NCI-H524 treated with DMSO at 0.1 percent for 48 hours (cell line): ENCODE results near the gene CPT1B.
"Not testable (repeated sequence)": the region's sequence is repeated elsewhere in the genome, so short reads cannot be mapped to it uniquely, and the experiment has no call there.

Source experiments
- DNase-seq: peaks from one replicate; lab custom pipeline; 2025; lab: John Stamatoyannopoulos, UW

The CPT1B gene

GRCh38 chr22:50545522-50546325 lies 32.5 kb downstream of the CPT1B start, which contains the start of gene KLHDC7B:
Gene KLHDC7B (plus strand): TSS chr22:50545899. CDS start chr22:50546244, 345 bp downstream.
- no peak for DNase-seq

DNA sequence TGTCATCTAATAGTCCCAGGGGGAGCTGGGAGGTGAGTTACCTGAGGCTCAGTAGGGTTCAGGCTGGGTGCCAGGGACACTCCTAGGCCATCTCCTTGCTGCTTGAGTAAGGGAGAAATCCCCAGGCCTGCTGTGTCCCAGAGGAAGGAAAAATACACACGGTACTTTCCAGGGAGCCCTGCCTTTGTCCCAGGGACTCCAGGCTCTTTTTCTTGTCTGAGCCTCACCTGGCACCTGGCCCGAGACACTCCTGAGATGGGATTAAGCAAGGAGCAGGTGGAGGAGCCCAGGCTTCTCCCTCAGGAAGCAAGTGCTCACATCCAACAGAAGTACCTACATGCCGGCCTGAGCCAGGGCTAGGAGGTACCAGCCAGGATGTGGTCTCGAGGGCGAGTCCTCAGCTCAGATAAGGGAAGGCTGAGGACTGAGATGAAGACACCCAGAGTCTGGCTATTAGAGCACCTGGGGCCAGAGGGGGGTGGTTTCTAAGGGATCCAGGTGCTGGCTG lies 33.4 kb downstream of the CPT1B start:
- no peak for DNase-seq

DNA sequence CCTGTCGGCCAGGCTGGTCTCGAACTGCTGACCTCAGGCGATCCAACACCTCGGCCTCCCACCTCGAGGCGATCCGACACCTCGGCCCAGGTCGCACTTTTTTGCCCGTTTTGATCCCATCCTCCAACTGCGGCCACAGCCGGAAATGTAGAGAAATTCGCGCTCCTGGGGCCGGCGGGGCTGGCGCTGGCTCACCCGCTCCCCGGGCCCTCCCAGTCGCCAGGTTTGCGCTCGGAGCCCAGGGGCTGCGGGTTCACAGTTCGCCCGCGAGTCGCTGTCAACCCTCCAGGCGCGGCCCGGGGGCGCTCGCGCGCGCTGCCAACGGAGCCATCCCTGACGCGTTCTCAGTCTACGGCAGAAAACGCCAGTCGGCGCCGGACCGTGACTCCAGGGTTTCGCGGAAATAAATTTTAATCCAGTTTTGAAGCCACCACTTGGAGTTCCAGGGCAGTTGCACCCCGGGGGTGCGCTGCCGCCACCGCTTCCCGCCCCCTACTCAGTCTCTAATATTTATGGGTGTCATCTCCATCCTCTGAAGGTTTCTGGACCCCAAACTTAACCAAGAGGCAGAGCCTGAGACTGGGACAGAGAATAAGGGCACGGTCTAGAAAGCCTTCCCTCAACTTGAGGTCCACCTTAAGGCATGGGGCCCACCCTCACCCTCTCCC lies 34.0 kb downstream of the CPT1B start:
- DNase-seq = no peak

GRCh38 chr22:50542416-50542927 lies 35.8 kb downstream of the CPT1B start:
- DNase-seq = no peak

GRCh38 chr22:50541667-50542026 lies 36.6 kb downstream of the CPT1B start:
- DNase-seq = not testable (repeated sequence)

- no peak for DNase-seq
Observed at GRCh38 chr22:50540381-50540780, 37.8 kb downstream of the CPT1B start.

DNA sequence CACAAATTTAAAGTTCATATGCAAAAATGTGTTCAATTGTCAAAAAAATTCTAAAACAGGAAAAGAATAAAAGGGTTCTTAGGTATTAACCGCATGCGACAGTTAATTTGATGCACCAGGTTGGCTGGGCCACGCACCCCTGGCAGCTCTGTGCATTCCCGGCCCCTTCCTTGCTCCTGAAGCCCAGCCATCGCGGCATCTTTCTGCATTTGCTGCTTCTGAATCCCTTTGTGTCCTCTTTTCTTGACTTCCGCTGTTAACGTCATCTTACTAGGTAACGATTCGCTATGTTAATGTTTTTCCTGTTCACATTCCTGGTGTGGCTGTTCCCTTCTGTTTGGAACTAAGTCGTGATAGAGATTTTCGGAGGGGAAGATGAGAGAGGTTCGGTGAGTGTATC lies 40.5 kb downstream of the CPT1B start:
- DNase-seq = no peak

DNA sequence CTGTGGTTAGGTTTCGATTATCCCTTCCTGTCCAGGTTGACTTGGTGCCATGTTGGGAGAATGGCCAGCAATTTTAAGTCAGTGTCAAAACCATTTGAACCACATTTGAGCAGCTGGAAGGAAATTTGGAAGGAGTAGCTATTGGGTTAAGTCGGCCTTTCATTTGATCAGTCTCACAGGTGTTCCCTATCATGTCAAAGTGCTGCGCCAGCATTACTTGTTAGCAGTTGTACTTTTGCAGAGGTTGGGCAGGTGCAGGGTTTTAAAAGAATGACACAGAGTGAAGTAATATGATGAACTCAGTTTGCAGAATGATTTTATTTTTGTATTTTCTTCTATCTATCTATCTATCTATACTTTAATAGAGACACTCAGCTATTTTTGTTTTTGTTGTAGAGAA lies 42.0 kb downstream of the CPT1B start:
- no peak for DNase-seq

GRCh38 chr22:50535113-50535512 lies 43.1 kb downstream of the CPT1B start:
- DNase-seq = no peak

DNA sequence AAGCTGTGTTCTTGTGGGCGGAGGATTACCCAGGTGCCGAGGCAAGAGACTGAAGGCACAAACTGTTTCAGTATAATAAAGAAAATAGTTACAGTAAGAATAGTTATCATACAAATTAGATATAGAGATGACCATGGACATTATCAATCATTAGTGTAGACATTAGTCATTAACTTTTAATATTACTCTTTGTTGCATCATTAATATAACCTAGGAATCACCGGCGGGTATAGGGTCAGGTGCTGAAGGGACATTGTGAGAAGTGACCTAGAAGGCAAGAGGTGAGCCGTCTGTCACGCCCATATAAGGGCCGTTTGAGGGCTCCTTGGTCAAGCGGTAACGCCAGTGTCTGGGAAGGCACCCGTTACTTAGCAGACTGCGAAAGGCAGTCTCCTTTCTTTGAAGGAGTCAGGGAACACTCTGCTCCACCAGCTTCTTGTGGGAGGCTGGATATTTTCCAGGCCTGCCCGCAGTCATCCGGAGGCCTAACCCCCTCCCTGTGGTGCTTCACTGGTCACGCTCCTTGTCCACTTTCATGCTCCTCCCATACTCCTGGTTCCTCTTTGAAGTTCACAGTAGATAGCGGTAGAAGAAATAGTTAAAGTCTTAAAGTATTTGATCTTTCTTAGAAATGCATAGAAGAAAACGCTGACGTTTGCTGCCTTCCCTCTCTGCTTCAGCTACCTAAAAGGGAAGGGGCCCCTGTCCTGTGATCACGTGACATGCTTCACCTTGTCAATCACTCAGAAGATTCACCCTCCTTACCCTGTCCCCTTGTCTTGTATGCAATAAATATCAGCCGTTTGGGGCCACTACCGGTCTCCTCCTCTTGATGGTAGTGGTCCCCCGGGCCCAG lies 44.1 kb downstream of the CPT1B start:
- DNase-seq = not testable (repeated sequence)

DNA sequence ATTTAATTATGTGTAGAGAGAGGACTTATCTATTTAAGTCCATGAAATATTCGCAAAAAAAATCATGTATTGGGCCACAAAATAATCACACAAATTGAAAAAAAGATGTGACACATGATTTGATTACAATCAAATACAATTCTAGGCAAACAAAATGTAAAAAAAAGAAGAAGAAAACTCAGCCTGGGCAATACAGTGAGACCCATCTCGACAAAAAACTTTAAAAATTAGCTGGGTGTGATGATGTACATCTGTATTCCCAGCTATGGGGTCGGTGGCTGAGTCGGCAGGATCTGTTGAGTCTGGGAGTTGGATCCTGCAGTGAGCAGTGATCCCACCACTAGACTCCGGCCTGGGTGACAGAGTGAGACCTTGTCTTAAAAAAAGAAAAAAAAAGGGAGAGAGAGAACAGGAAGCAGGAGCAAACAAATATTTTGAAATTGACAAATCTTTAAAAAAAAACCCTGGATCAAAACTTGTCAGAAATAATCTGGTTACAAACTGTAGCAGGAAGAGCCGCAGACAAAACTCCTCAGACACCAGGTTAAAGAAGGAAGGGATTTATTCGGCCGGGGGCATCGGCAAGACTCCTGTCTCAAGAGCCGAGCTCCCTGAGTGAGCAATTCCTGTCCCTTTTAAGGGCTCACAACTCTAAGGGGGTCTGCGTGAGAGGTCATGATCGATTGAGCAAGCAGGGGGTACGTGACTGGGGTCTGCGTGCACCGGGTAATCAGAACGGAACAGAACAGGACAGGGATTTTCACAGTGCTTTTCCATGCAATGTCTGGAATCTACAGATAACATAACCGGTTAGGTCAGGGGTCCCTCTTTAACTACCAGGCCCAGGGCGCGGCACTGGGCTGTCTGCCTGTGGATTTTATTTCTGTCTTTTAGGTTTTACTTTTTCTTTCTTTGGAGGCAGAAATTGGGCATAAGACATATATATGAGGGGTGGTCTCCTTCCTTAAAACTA lies 45.1 kb downstream of the CPT1B start:
- DNase-seq = no peak

- no peak for DNase-seq
Observed at GRCh38 chr22:50531962-50532674, 46.1 kb downstream of the CPT1B start.

- DNase-seq = no peak
Observed at GRCh38 chr22:50531546-50531961, 46.7 kb downstream of the CPT1B start.

GRCh38 chr22:50530877-50531545 lies 47.2 kb downstream of the CPT1B start:
- DNase-seq = no peak

- DNase-seq = no peak
Observed at GRCh38 chr22:50530580-50530876, 47.7 kb downstream of the CPT1B start.

DNA sequence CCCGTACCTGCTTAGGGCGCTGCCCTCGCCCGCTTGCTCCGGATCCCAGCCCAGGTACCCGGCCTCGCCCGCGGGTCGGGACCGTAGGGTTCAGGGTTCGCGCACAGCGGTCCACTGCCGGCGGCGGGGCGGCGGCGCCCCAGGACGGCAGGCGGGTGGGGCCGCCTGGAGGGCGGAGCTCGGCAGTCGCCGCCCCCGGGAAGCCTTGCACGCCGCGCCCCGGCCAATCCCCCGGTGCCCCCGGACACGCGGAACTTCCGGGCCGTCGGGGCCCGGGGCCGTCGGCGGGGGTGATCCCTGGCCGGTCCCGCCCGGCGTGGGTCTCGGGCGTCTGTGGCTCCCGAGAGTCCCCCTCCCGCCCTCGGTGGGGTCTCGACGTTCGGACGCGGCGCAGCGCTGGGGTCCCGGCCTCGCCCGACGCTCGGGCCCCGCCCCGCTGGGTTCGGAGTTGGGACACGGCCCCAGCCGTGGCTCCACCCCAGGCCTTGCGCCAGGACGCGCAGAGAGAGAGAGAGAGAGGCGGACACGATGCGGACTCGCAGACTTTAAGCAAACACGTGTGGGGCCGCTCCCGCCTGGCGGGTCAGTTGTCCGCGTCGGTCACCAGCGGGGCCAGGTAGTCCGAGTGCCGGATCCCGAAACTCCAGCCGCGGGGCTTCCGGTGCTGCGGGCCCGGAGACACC lies 48.2 kb downstream of the CPT1B start, which contains the start of gene TYMP:
TSS of gene TYMP (minus strand) at position 116 of the 683 bp plus-strand sequence. CDS start 303 bp downstream, outside the sequence.
- DNase-seq = no peak

DNA sequence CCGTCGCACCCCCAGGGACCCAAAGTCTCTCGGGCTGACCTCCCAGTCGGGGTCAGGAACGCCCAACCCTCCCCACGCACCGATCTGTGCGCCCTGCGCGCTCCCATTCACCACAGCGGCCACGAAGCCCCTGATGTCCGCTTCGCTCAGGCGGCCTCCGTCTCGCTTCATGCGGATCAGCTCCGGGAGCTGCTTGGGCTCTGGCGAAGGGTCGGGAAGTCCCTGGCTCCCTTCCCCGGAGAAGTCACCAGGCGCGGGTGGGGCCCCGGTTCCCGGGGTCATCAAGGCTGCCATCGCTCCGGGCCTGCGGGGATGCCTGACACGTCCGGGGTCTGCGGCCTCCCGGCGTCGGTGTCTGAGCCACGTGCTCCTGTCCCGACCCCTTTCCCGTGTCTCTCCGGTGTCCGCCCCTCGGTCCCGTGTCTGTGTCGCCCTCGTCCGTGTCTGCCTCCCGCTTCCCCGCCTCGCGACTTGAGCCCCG lies 48.8 kb downstream of the CPT1B start:
- DNase-seq = no peak

- no peak for DNase-seq
Observed at GRCh38 chr22:50528682-50529415, 49.4 kb downstream of the CPT1B start.
